Measurements from ENCODE around the gene MSX2.

The MSX2 gene

GRCh38 chr5:174777111-174777510 is 52.7 kb downstream of the MSX2 start:
- no peak for DNase-seq (ENCODE audit: low read depth)

GRCh38 chr5:174777583-174777982 is 53.2 kb downstream of the MSX2 start:
- DNase-seq (ENCODE audit: low read depth), result no peak

All from ELR (cell line).